Testis (tissue), 3 donors: ENCODE measurements around the gene FBXW5. TPM values are rescaled to one million over a fixed set of nuclear protein-coding genes. Genes with fewer than 3 reads are reported as not detected.

Experiments used
- DNase-seq: peaks from one replicate; pipeline ENCODE4 v3.0.0-alpha.2; 2019
- H3K27ac ChIP-seq, 2 donors: fragments of 200-600 bp; sonication (generic); one replicate each; pipeline ENCODE4 v1.5.1; 2019
- H3K27me3 ChIP-seq: fragments of 200-600 bp; sonication (generic); one replicate; pipeline ENCODE4 v1.5.1; 2019
- H3K36me3 ChIP-seq: fragments of 200-600 bp; sonication (generic); one replicate; pipeline ENCODE4 v1.5.1; 2017; ENCODE audit warnings: low read depth; ENCODE audit errors: missing control alignments
- H3K4me1 ChIP-seq: fragments of 200-600 bp; sonication (generic); one replicate; pipeline ENCODE4 v1.5.1; 2019
- H3K4me3 ChIP-seq, 2 donors: fragments of 200-600 bp; sonication (generic); one replicate each; pipeline ENCODE4 v1.5.1; 2017 to 2019
- H3K9me3 ChIP-seq: fragments of 200-600 bp; sonication (generic); one replicate; pipeline ENCODE4 v1.5.1; 2017
- POLR2A ChIP-seq: fragments of 450-650 bp; IDR thresholded peaks from one replicate; pipeline ENCODE4 v1.6.1; 2017; ENCODE audit warnings: antibody characterized with exemption, mild to moderate bottlenecking, moderate library complexity
- WGBS, 2 donors: methylation state at CpG; one replicate each; pipeline ENCODE4 v1.1.5; 2018; 5-methylcytosine and 5-hydroxymethylcytosine counted together
- intact Hi-C: fragments of 100-400 bp; cut with DNase I; formaldehyde crosslinking; loops from one replicate; pipeline ENCODE4 v1.15.1; 2023; ENCODE audit warnings: low total_unique reads
- polyA plus RNA-seq: library from polyadenylated mRNA; stranded (reverse); fragments of 350-450 nt; fragmentation: Illumina TruSeq; extraction: RNeasy Lipid Tissue Mini Kit (QIAGEN cat#74804); gene quantifications from one replicate; pipeline ENCODE4 v1.2.3, GENCODE V29; 2014; ENCODE audit warnings: low read depth, low replicate concordance; ENCODE audit not compliant: insufficient read depth
- total RNA-seq, 2 donors: library from RNA; depleted of rRNA; stranded (reverse); fragments of >200 nt; gene quantifications; one replicate each; pipeline ENCODE4 v1.2.3, GENCODE V29; 2016
- TF ChIP-seq, protein P1 (sequence below), 3 experiments: fragments of 450-650 bp in 2 of 3; fragments of 200-600 bp in 1 of 3; sonication (generic) in 1 of 3; IDR thresholded peaks; one replicate each; pipeline ENCODE4 v1.5.1; 2016 to 2019; ENCODE audit warnings: antibody characterized with exemption in 3 of 3, mild to moderate bottlenecking in 2 of 3, moderate library complexity in 1 of 3

The FBXW5 gene
- total and polyA plus RNA-seq, 3 donors from 2014 or later = 452 to 749 (median 509) TPM

DNA sequence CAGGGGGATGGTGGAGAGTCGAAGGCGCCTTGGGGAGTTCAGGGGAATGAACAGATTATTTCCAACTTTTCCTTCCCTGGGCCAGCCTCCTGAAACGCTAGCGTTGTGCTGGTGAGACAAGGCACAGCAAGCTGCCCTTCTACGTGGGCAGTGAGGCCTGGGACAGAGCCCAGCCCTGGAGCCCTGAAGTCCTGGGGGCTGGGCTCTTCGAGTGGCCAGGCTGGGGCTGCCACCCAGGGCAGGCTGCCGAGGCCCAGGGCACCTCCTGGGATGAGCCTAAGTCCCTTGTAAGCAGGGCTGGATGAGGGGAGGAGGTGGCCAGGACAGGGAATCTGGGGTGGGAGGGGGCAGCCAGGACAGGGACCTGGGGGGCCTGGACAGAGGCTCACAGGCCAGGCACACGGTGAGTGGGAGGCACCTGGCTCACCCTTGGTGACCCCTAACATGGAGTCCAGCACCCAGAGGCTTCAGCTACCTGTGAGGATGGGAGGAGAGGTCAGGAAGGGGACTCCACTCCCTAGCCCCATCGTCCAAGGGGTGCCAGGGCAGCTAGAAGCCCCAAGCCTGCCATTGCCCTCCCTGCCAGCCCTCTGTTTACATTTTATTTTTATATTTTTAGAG lies 6.2 kb upstream of the FBXW5 start:
- WGBS, 2 donors = 26 to 61% methylated on average over 2 to 9 of the region's 9 CpGs
- no peak for DNase-seq
- peak overlapping the region; percentile 61 to 75 for H3K4me3 ChIP-seq
- H3K36me3 ChIP-seq = no peaks in the 10 kb centered on the region
- H3K27ac ChIP-seq = peak overlapping the region; percentile 70
- intact Hi-C loops = no loop called here
- H3K9me3 ChIP-seq = no peaks in the 10 kb centered on the region
- TF ChIP-seq POLR2A = no peak
- TF ChIP-seq, protein P1, sequence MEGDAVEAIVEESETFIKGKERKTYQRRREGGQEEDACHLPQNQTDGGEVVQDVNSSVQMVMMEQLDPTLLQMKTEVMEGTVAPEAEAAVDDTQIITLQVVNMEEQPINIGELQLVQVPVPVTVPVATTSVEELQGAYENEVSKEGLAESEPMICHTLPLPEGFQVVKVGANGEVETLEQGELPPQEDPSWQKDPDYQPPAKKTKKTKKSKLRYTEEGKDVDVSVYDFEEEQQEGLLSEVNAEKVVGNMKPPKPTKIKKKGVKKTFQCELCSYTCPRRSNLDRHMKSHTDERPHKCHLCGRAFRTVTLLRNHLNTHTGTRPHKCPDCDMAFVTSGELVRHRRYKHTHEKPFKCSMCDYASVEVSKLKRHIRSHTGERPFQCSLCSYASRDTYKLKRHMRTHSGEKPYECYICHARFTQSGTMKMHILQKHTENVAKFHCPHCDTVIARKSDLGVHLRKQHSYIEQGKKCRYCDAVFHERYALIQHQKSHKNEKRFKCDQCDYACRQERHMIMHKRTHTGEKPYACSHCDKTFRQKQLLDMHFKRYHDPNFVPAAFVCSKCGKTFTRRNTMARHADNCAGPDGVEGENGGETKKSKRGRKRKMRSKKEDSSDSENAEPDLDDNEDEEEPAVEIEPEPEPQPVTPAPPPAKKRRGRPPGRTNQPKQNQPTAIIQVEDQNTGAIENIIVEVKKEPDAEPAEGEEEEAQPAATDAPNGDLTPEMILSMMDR (IDR thresholded peaks at IDR 0.05) = no peak
- H3K4me1 ChIP-seq = peaks cover 55% of the 10 kb centered on the region
- H3K27me3 ChIP-seq = no peaks in the 10 kb centered on the region

DNA sequence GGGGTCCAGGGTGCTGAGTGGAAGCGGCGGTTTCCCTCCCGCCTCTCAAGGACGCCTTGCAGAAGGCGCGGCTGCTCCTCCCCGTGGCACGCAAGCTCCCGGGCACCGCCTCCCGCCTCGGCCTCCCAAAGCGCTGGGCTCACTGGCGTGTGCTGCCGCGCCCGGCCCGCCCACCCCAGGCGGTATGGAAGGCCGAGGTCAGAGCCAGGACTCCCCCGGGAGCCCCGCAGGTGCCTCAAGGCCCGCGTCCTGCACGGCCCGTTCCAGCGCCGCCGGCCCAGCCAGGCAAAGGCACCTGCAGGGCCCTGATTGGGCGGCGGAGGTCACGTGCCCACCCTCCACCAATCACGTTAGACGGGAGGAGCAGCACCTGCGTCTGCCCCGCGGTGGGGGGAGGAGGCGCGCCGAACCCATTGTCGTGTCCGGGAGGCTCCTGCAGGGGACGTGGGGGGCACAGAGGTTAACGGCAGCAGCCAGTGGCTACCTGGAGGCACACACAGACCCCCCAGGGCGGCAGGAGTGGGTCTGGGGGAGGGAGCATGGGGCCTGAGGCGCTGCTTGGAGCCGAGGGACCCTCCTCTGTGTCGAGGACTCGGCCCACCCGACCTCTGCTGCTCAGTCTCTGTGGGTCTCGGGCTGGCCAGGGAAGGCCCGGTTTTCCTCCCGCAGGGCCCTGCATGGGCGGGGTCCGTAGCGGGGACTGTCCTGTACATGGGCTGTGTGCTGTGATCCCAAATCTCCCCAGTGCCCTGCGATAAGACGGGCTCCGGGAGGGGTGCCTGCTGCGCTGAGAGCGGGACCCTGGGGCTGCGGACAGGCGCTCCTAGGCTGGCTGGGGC lies 5.5 kb upstream of the FBXW5 start:
- Histone ChIP-seq H3K9me3 (no peaks in the 10 kb centered on the region), H3K4me3 (peak overlapping the region; percentile 61 to 75), H3K36me3 (no peaks in the 10 kb centered on the region), H3K4me1 (peaks cover 56% of the 10 kb centered on the region), H3K27me3 (no peaks in the 10 kb centered on the region), H3K27ac (peak overlapping the region; percentile 70)
- intact Hi-C loops = no loop called here
- 0 to 5% methylated on average over 3 to 50 of the region's 63 CpGs for WGBS, 2 donors
- DNase-seq = peak; percentile 97
- peak; percentile 17 for TF ChIP-seq POLR2A
- TF ChIP-seq, protein P1 (IDR thresholded peaks at IDR 0.05) = peak in 2 of 3 experiments; percentile 9 to 12

DNA sequence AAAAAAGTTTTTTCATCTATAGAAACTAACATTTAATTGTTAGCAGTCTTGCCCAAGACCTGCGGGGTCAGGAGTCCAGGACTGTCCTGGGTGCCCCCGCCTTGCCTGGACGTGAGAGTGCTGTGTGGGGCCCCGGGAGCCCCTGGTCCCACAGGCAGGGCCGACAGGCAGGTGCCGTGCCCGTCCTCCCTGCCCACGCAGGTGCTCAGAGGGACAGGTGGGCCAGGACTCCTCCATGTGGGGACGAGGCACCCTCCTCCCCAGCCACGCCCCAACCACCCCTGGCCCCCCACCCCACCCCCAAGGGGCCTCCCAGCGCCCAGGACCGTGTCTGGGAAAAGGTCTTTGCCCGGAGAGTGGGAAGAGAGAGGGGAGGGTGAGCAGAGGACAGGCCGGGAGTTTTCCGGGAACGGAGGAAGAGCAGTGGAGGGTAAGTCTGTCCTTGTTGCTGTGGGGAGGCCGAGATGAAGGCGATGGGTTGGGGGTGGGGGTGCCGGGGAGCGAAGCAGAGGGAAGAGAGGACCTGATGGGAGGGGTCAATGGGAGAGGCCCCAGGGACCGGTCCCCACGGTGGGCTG lies 4.8 kb upstream of the FBXW5 start:
- Histone ChIP-seq H3K9me3 (no peaks in the 10 kb centered on the region), H3K4me1 (peaks cover 58% of the 10 kb centered on the region), H3K27me3 (no peaks in the 10 kb centered on the region), H3K27ac (peak overlapping the region; percentile 70), H3K4me3 (peak overlapping the region; percentile 61 to 75), H3K36me3 (no peaks in the 10 kb centered on the region)
- DNase-seq = no peak
- 9 to 13% methylated on average over 22 of the region's 22 CpGs for WGBS, 2 donors
- intact Hi-C loops = no loop called here
- TF ChIP-seq POLR2A = no peak
- TF ChIP-seq, protein P1 (IDR thresholded peaks at IDR 0.05) = no peak

DNA sequence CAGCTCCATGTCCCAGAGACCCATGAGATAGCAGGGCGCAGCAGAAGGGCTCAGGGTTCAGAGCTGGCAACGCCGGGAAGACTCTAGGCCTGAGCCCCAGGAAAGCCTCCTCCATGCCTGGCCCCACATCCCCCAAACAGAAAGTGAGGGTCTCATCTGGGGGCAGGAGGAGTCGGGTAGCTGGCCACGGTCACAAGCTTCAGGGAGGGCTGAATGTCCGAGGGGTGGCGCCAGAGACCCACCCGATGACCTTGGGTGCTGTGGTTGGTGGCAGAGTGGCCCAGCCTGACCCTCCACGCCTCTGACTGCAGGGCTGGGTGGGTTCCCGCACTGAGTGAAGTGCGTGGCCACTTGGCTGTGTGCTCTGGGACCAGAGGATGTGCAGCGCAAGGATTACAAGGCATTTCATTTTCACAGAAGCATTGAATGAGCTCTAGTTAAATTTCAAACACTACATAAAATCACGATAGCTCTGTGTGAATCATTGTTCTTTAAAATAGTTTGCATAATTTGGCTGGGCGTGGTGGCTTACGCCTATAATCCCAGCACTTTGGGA lies 3.5 kb upstream of the FBXW5 start:
- no peaks in the 10 kb centered on the region for H3K27me3 ChIP-seq
- H3K36me3 ChIP-seq = no peaks in the 10 kb centered on the region
- H3K27ac ChIP-seq = peak overlapping the region; percentile 26 to 50
- WGBS, 2 donors = 36 to 52% methylated on average over 11 to 15 of the region's 15 CpGs
- no peaks in the 10 kb centered on the region for H3K9me3 ChIP-seq
- intact Hi-C loops = no loop called here
- peaks cover 64% of the 10 kb centered on the region for H3K4me1 ChIP-seq
- TF ChIP-seq, protein P1 (IDR thresholded peaks at IDR 0.05) = peak; percentile 36 to 40 (median 36)
- TF ChIP-seq POLR2A = no peak
- no peak overlapping the region for H3K4me3 ChIP-seq
- DNase-seq = peak; percentile 71
